DOHH2 (cell line): ENCODE results near the gene KIF13A.
"Not testable (repeated sequence)": the region's sequence is repeated elsewhere in the genome, so short reads cannot be mapped to it uniquely, and the experiment has no call there.

Experiments used
- H3F3A ChIP-seq: fragments of 200-600 bp; sonication (generic), shearing (Covaris generic); 2 replicates; pipeline ENCODE4 v1.6.0; 2016; ENCODE audit warnings: antibody characterized with exemption, mild to moderate bottlenecking; ENCODE audit not compliant: control insufficient read depth, insufficient read depth
- H3K27ac ChIP-seq: fragments of 200-600 bp; sonication (generic); 2 replicates; pipeline ENCODE4 v1.5.1; 2014; ENCODE audit warnings: low read depth, mild to moderate bottlenecking, low read length, moderate library complexity
- H3K27me3 ChIP-seq: fragments of 200-600 bp; sonication (generic); 2 replicates; pipeline ENCODE4 v1.6.1; 2014; ENCODE audit warnings: mild to moderate bottlenecking, low read length, mixed read lengths; ENCODE audit not compliant: control insufficient read depth
- H3K36me3 ChIP-seq: fragments of 200-600 bp; sonication (generic); 2 replicates; pipeline ENCODE4 v1.6.1; 2014; ENCODE audit warnings: mild to moderate bottlenecking, low read length, moderate library complexity, mixed read lengths; ENCODE audit not compliant: control insufficient read depth
- H3K4me1 ChIP-seq: fragments of 200-600 bp; sonication (generic); 2 replicates; pipeline ENCODE4 v1.6.1; 2014; ENCODE audit warnings: mild to moderate bottlenecking, low read length, mixed read lengths; ENCODE audit not compliant: control insufficient read depth
- H3K4me2 ChIP-seq: fragments of 200-600 bp; sonication (generic); 2 replicates; pipeline ENCODE4 v1.6.0; 2014; ENCODE audit warnings: mild to moderate bottlenecking, low read length, moderate library complexity
- H3K4me3 ChIP-seq: fragments of 200-600 bp; sonication (generic); 2 replicates; pipeline ENCODE4 v1.5.1; 2014; ENCODE audit warnings: mild to moderate bottlenecking, low read length, mixed read lengths
- H3K79me2 ChIP-seq: fragments of 200-600 bp; sonication (generic); 2 replicates; pipeline ENCODE4 v1.6.1; 2014; ENCODE audit warnings: mild to moderate bottlenecking, low read length, mixed read lengths; ENCODE audit not compliant: control insufficient read depth
- H3K9me2 ChIP-seq: fragments of 200-600 bp; sonication (generic); replicated peaks from 2 replicates; pipeline ENCODE4 v1.6.1; 2014; ENCODE audit warnings: mild to moderate bottlenecking, low read length, mixed read lengths; ENCODE audit not compliant: control insufficient read depth
- H3K9me3 ChIP-seq: fragments of 200-600 bp; sonication (generic); 2 replicates; pipeline ENCODE4 v1.6.1; 2014; ENCODE audit warnings: antibody characterized with exemption, low read length, mixed read lengths; ENCODE audit not compliant: control insufficient read depth, insufficient read depth
- H4K20me1 ChIP-seq: fragments of 200-600 bp; sonication (generic); 2 replicates; pipeline ENCODE4 v1.6.0; 2014; ENCODE audit warnings: low read depth, mild to moderate bottlenecking, antibody characterized with exemption, low read length, moderate library complexity; ENCODE audit not compliant: control insufficient read depth, insufficient read depth
- EZH2phosphoT487 ChIP-seq: fragments of 200-600 bp; sonication (generic); IDR thresholded peaks from 2 replicates; pipeline ENCODE4 v1.6.1; 2017; ENCODE audit warnings: borderline replicate concordance, mild to moderate bottlenecking, antibody characterized with exemption, low read length, moderate library complexity, mixed read lengths
- TF ChIP-seq, protein P1 (sequence below): fragments of 200-600 bp; sonication (generic); IDR thresholded peaks from one replicate; pipeline ENCODE4 v1.5.1; 2014; ENCODE audit warnings: antibody characterized with exemption, mild to moderate bottlenecking, low read depth, low read length; ENCODE audit not compliant: poor library complexity, severe bottlenecking

Gene KIF13A

DNA sequence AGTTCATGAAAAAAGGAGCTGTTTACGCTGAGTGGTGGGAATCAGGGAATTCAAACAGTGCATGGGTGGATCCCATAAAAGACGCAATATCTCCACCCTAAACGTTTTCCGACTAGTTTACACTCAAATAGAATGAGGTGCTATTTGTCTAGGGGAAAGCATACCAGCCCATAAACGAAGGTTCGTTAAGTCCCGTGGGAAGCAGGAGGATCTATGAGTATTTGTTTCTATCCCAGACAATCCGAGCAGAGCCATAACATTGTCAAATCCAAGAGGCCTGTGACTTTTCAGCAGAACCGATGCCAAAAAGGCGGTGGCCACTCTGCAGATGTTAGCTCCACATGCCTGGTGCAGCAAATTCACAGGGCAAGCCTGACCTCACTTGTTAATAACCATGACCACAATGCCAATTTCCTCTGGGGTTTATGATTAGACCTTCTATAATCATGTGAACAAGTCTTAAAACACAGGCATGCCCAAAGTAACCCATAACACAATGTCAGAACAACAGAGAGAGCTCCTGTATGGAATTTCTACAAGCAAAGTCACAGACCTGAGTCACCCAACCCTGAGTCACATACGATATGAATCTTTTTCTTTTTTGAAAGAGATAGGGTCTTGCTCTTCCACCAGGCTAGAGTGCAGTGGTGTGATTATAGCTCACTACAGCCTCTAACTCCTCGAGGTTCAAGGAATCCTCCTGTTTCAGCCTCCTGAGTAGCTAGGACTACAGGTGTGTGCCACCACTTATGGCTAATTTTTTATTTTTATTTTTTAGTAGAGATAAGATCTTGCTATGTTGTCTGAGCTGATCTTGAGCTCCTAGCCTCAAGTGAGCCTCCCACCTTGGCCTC, 123.3 kb downstream of the KIF13A start:
- no peaks in the 10 kb centered on the region for H3K4me1 ChIP-seq
- H3K27ac ChIP-seq: no peak overlapping the region

DNA sequence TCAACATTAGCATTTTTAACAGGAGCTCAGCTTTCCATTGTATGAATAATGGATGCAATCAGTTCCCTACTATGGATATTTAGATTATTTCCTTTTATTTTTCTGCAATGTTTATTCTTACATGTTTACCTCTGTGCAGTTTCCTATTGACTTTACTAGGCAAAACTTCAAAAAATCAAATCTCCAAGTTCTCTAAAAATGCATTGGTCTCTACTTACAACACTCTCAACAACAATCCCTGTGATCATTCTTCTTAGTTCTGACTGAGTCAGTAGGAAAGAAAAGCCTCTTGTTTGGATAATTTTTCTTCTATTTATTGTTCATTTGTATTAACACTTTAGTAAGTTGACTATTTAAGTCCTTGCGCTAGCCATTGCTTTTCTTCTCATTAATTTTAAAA, 126.1 kb downstream of the KIF13A start:
- no peaks in the 10 kb centered on the region for H4K20me1 ChIP-seq
- H3K9me3 ChIP-seq: no peaks in the 10 kb centered on the region
- peaks cover 6% of the 10 kb centered on the region; the same call in 1 of the 2 replicates for H3K27me3 ChIP-seq
- no peak overlapping the region for H3K27ac ChIP-seq
- no peaks in the 10 kb centered on the region for H3K79me2 ChIP-seq
- no peak for TF ChIP-seq EZH2phosphoT487
- TF ChIP-seq, protein P1, sequence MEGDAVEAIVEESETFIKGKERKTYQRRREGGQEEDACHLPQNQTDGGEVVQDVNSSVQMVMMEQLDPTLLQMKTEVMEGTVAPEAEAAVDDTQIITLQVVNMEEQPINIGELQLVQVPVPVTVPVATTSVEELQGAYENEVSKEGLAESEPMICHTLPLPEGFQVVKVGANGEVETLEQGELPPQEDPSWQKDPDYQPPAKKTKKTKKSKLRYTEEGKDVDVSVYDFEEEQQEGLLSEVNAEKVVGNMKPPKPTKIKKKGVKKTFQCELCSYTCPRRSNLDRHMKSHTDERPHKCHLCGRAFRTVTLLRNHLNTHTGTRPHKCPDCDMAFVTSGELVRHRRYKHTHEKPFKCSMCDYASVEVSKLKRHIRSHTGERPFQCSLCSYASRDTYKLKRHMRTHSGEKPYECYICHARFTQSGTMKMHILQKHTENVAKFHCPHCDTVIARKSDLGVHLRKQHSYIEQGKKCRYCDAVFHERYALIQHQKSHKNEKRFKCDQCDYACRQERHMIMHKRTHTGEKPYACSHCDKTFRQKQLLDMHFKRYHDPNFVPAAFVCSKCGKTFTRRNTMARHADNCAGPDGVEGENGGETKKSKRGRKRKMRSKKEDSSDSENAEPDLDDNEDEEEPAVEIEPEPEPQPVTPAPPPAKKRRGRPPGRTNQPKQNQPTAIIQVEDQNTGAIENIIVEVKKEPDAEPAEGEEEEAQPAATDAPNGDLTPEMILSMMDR: no peak
- no peaks in the 10 kb centered on the region for H3K36me3 ChIP-seq
- H3F3A ChIP-seq: no peaks in the 10 kb centered on the region
- H3K4me1 ChIP-seq: no peaks in the 10 kb centered on the region
- H3K4me3 ChIP-seq: no peak overlapping the region
- no peak overlapping the region for H3K4me2 ChIP-seq
- no peaks in the 10 kb centered on the region for H3K9me2 ChIP-seq

More for the DNA sequence above, 123.3 kb downstream of the KIF13A start:
- H3K36me3 ChIP-seq: no peaks in the 10 kb centered on the region
- H4K20me1 ChIP-seq: no peaks in the 10 kb centered on the region
- H3K4me3 ChIP-seq: no peak overlapping the region
- H3K9me3 ChIP-seq: no peaks in the 10 kb centered on the region
- TF ChIP-seq, protein P1: no peak
- no peak for TF ChIP-seq EZH2phosphoT487
- peaks cover 9% of the 10 kb centered on the region for H3K27me3 ChIP-seq
- no peaks in the 10 kb centered on the region for H3K79me2 ChIP-seq
- H3K9me2 ChIP-seq: no peaks in the 10 kb centered on the region
- H3F3A ChIP-seq: no peaks in the 10 kb centered on the region
- no peak overlapping the region for H3K4me2 ChIP-seq

- no peaks in the 10 kb centered on the region for H3F3A ChIP-seq
- H3K4me1 ChIP-seq: no peaks in the 10 kb centered on the region
- H3K36me3 ChIP-seq: no peaks in the 10 kb centered on the region
- no peaks in the 10 kb centered on the region for H3K79me2 ChIP-seq
- H3K4me3 ChIP-seq: no peak overlapping the region
- H3K27me3 ChIP-seq: 0 out of 2 replicates have a peak, but pooled peaks cover 5% of the 10 kb centered on the region
- TF ChIP-seq EZH2phosphoT487: no peak
- no peaks in the 10 kb centered on the region for H4K20me1 ChIP-seq
- no peak overlapping the region for H3K4me2 ChIP-seq
- no peak overlapping the region for H3K27ac ChIP-seq
- no peaks in the 10 kb centered on the region for H3K9me2 ChIP-seq
- no peaks in the 10 kb centered on the region for H3K9me3 ChIP-seq
Measured at GRCh38 chr6:17859846-17860245, 127.6 kb downstream of the KIF13A start.

DNA sequence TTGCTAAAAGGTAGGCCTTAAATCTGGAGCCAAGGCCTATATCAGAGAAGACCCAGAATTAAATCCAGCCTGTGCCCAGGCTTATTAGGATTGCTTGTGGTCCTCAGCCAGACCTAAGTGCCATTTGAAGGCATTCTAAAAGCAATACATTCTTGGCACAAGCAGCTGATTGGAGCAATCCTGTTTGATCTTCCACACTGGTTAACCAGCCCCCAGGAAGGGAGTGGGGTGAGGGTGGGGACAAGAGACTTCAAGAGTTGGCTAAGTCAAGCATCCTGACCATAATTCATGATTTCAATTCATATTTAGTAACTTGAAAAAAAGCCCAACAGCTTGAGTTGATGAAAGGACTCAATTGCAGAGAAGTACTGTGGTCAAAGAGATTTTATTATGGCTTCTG, 128.9 kb downstream of the KIF13A start:
- Histone ChIP-seq H4K20me1 (no peaks in the 10 kb centered on the region), H3K4me3 (no peak overlapping the region), H3K4me1 (no peaks in the 10 kb centered on the region), H3K9me3 (no peaks in the 10 kb centered on the region), H3K9me2 (no peaks in the 10 kb centered on the region), H3K79me2 (no peaks in the 10 kb centered on the region), H3F3A (no peaks in the 10 kb centered on the region), H3K27ac (no peak overlapping the region), H3K4me2 (no peak overlapping the region), H3K27me3 (0 out of 2 replicates have a peak, but pooled peaks cover 5% of the 10 kb centered on the region), H3K36me3 (no peaks in the 10 kb centered on the region)
- TF ChIP-seq, protein P1: no peak
- no peak for TF ChIP-seq EZH2phosphoT487

GRCh38 chr6:17857188-17857587, 130.2 kb downstream of the KIF13A start:
- H3K4me3 ChIP-seq, H3K9me2 ChIP-seq, H3K4me2 ChIP-seq, H3K79me2 ChIP-seq, H3K36me3 ChIP-seq, H3K9me3 ChIP-seq, H3K4me1 ChIP-seq, H3K27ac ChIP-seq, H3F3A ChIP-seq, H3K27me3 ChIP-seq, H4K20me1 ChIP-seq: not testable (repeated sequence)
